Uterus (tissue), 2 donors: ENCODE results near the gene CLIP3.

ENCODE experiments used
- POLR2A ChIP-seq, 2 donors: fragments of 450-650 bp; IDR thresholded peaks; one replicate each; pipeline ENCODE4 v1.6.1; 2016; ENCODE audit warnings: antibody characterized with exemption in 2 of 2, mild to moderate bottlenecking in 1 of 2, moderate library complexity in 1 of 2
- TF ChIP-seq, protein P1 (sequence below), 4 experiments: fragments of 200-600 bp in 2 of 4; fragments of 450-650 bp in 2 of 4; sonication (generic) in 2 of 4; IDR thresholded peaks; one replicate each; pipeline ENCODE4 v1.5.1; 2016 to 2019; ENCODE audit warnings: antibody characterized with exemption in 4 of 4, mild to moderate bottlenecking in 2 of 4, moderate library complexity in 1 of 4

DNA sequence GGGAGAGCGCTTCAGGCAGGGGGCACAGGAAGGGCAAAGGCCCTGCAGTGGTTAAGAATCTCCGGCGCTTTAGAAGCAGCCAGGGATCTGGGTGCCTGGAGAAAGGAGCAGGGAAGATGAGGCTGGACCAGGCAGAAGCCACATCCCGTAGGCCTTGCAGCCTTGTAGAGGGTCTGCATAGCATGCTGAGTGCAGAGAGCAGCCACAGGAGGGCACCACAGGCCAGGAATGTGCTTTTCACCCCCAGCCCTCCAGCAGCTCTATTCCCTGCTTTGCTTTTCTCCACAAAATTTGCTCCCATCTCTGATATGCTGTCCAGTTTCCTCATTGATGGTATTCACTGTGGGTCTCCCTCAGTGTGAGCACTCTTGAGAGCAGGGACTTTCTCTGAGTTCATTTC is 27.8 kb upstream of the CLIP3 start:
- TF ChIP-seq, protein P1, sequence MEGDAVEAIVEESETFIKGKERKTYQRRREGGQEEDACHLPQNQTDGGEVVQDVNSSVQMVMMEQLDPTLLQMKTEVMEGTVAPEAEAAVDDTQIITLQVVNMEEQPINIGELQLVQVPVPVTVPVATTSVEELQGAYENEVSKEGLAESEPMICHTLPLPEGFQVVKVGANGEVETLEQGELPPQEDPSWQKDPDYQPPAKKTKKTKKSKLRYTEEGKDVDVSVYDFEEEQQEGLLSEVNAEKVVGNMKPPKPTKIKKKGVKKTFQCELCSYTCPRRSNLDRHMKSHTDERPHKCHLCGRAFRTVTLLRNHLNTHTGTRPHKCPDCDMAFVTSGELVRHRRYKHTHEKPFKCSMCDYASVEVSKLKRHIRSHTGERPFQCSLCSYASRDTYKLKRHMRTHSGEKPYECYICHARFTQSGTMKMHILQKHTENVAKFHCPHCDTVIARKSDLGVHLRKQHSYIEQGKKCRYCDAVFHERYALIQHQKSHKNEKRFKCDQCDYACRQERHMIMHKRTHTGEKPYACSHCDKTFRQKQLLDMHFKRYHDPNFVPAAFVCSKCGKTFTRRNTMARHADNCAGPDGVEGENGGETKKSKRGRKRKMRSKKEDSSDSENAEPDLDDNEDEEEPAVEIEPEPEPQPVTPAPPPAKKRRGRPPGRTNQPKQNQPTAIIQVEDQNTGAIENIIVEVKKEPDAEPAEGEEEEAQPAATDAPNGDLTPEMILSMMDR (IDR thresholded peaks at IDR 0.05): peak in 3 of 4 experiments; percentile 35 to 71 (median 44)
- no peak for TF ChIP-seq POLR2A (IDR thresholded peaks at IDR 0.05)
